K562 (cell line): ENCODE measurements around the gene S100A9. TPM values are rescaled to one million over a fixed set of nuclear protein-coding genes. Genes with fewer than 3 reads are reported as not detected.
"Not testable (repeated sequence)": the region's sequence is repeated elsewhere in the genome, so short reads cannot be mapped to it uniquely, and the experiment has no call there.

Source experiments
- ATAC-seq: fragments of 200-7000 bp; cut with Tn5 transposase; 3 replicates; pipeline ENCODE4 v1.9.1; 2020; ENCODE audit warnings: moderate library complexity
- BruUV-seq: library from RNA; stranded (reverse); fragments of 400-500 nt; replicated peaks from 2 replicates; lab custom pipeline; 2021; lab: Mats Ljungman, UMichigan
- CTCF ChIA-PET: fragments of 300-600 bp; formaldehyde crosslinking; extraction: SDS; loops from one replicate; lab custom pipeline; 2021; ENCODE audit warnings: low intra/inter-chr PET ratio; lab: Yijun Ruan, JAX
- POLR2A ChIA-PET: fragments of 300-600, 350-650 bp; sonication (Branson Sonifier 250); formaldehyde crosslinking; extraction: SDS; loops from one replicate; lab custom pipeline; 2021; ENCODE audit warnings: antibody characterized with exemption, inconsistent platforms; lab: Yijun Ruan, JAX
- DNase-seq, 4 experiments: peaks; one replicate each; pipeline versions ENCODE4 v3.0.0 to v3.0.0-alpha.2; 2011 to 2018; ENCODE audit warnings: low spot score in 3 of 4, mixed read lengths in 3 of 4; ENCODE audit errors: extremely low read depth in 1 of 4
- FAIRE-seq: peaks from 2 replicates; lab custom pipeline; 2011; peaks lifted over from hg19 to GRCh38; lab: Jason Lieb, UNC
- H2AFZ ChIP-seq: 2 replicates; pipeline ENCODE4 v1.6.0; 2011; ENCODE audit warnings: low read depth, low read length, control low read depth, inconsistent platforms
- H3K27ac ChIP-seq: fragments of 200-600 bp; 3 replicates; pipeline ENCODE4 v1.8.0; 2011; ENCODE audit warnings: low read depth, mild to moderate bottlenecking, control low read depth, inconsistent platforms, low read length, moderate library complexity, mixed read lengths; ENCODE audit errors: extremely low read depth
- H3K27me3 ChIP-seq, 2 experiments: fragments of 300-600 bp in 1 of 2; 2 replicates in 1 of 2; 3 replicates in 1 of 2; pipeline versions ENCODE4 v1.6.0 to v1.8.0; 2011; ENCODE audit warnings: inconsistent platforms in 2 of 2, low read length in 2 of 2, mild to moderate bottlenecking in 1 of 2, mixed read lengths in 1 of 2, moderate library complexity in 1 of 2; ENCODE audit not compliant: control insufficient read depth in 2 of 2, insufficient read depth in 2 of 2
- H3K36me3 ChIP-seq: fragments of 300-600 bp; 3 replicates; pipeline ENCODE4 v1.8.0; 2011; ENCODE audit warnings: mild to moderate bottlenecking, low read length, inconsistent platforms; ENCODE audit not compliant: control insufficient read depth, insufficient read depth
- H3K4me1 ChIP-seq, 2 experiments: fragments of 200-600 bp in 1 of 2; replicated peaks in 1 of 2; 2 replicates in 1 of 2; 3 replicates in 1 of 2; pipeline versions ENCODE4 v1.5.1 to v1.8.0; 2011; ENCODE audit warnings: inconsistent platforms in 2 of 2, low read length in 2 of 2, mild to moderate bottlenecking in 1 of 2, mixed read lengths in 1 of 2, moderate library complexity in 1 of 2; ENCODE audit not compliant: control insufficient read depth in 2 of 2, insufficient read depth in 2 of 2
- H3K4me2 ChIP-seq: 2 replicates; pipeline ENCODE4 v1.6.1; 2011; ENCODE audit warnings: low read length, control low read depth, inconsistent platforms, mixed read lengths; ENCODE audit not compliant: insufficient read depth
- H3K4me3 ChIP-seq: fragments of 200-600 bp; sonication (generic), shearing (Covaris generic); 2 replicates; pipeline ENCODE4 v1.5.1; 2016; ENCODE audit warnings: control low read depth, inconsistent platforms
- H3K79me2 ChIP-seq: fragments of 200-600 bp; 3 replicates; pipeline ENCODE4 v1.8.0; 2011; ENCODE audit warnings: low read length, inconsistent platforms; ENCODE audit not compliant: control insufficient read depth, insufficient read depth
- H3K9ac ChIP-seq, 2 experiments: 2 replicates each; pipeline versions ENCODE4 v1.6.0 to v1.6.1; 2011; ENCODE audit warnings: low read depth in 2 of 2, low read length in 2 of 2, control low read depth in 1 of 2, inconsistent platforms in 1 of 2, mild to moderate bottlenecking in 1 of 2, mixed read lengths in 1 of 2; ENCODE audit not compliant: insufficient read depth in 1 of 2
- H3K9me1 ChIP-seq: one replicate; pipeline ENCODE4 v1.6.0; 2011; ENCODE audit warnings: inconsistent platforms, mild to moderate bottlenecking, low read length, moderate library complexity; ENCODE audit not compliant: control insufficient read depth, insufficient read depth
- H3K9me3 ChIP-seq: replicated peaks from 2 replicates; pipeline ENCODE4 v1.5.1; 2011; ENCODE audit warnings: low read depth, low read length, inconsistent platforms; ENCODE audit not compliant: control insufficient read depth, insufficient read depth
- H4K20me1 ChIP-seq: replicated peaks from 2 replicates; pipeline ENCODE4 v1.6.1; 2011; ENCODE audit warnings: low read length, inconsistent platforms, mixed read lengths; ENCODE audit not compliant: control insufficient read depth, insufficient read depth
- ZFPM2 ChIP-seq: fragments of 250-450 bp; sonication (Bioruptor Pico); IDR thresholded peaks from 2 replicates; pipeline ENCODE4 v1.5.1; 2022; ENCODE audit warnings: mild to moderate bottlenecking
- ZNF507 ChIP-seq: conservative IDR thresholded peaks from 2 replicates; pipeline ENCODE4 v1.6.1; 2017; ENCODE audit warnings: missing genetic modification characterization, missing compliant biosample characterization
- whole genome bisulfite sequencing: fragments of 100-300 bp; shearing (Covaris generic); methylation state at CpG from one replicate; pipeline ENCODE4 v1.1.6; 2016; ENCODE audit warnings: low coverage, mixed read lengths; ENCODE audit not compliant: insufficient coverage; ENCODE audit errors: missing lambda C conversion rate; 5-methylcytosine and 5-hydroxymethylcytosine counted together
- in situ Hi-C: fragments of 300-500 bp; cut with MboI; formaldehyde crosslinking; loops from 4 replicates; pipeline ENCODE4 v1.15.0; 2018; ENCODE audit warnings: inconsistent platforms, mixed read lengths
- intact Hi-C: fragments of 100-400 bp; cut with micrococcal nuclease; formaldehyde crosslinking; loops from 2 replicates; pipeline ENCODE4 v1.14.2; 2022
- polyA plus RNA-seq, 8 experiments: library from polyadenylated mRNA; depleted of rRNA in 4 of 8; stranded (reverse) in 5 of 8; unstranded in 3 of 8; fragments of >200 nt; fragmentation: Nextera tagmentation in 2 of 8; fragmentation: Illumina TruSeq in 1 of 8; extraction: Ambion mirVana in 2 of 8; extraction: Trizol in 1 of 8; gene quantifications; 2 replicates each; pipeline versions ENCODE4 v1.2.1 to v1.2.3, GENCODE V29; 2011 to 2014; ENCODE audit warnings: inconsistent platforms in 1 of 8, missing spikeins in 1 of 8
- total RNA-seq, 7 experiments: library from RNA; depleted of rRNA in 6 of 7; stranded (reverse); fragments of >200 nt in 6 of 7; fragmentation: Illumina TruSeq in 2 of 7; extraction: Trizol in 2 of 7; gene quantifications; 2 replicates each; pipeline versions ENCODE4 v1.2.1 to v1.2.3, GENCODE V29; 2011 to 2021; ENCODE audit warnings: low replicate concordance in 1 of 7
- TF ChIP-seq, protein P1 (sequence below): fragments of 250-450 bp; sonication (Bioruptor Pico); IDR thresholded peaks from 2 replicates; pipeline ENCODE4 v1.8.0; 2021; ENCODE audit warnings: moderate library complexity, mild to moderate bottlenecking, inconsistent platforms

The S100A9 gene
- total and polyA plus RNA-seq, 9 of the 15 experiments (the other 6 are each of a cell fraction or from before 2014, with no cell fraction given) = 0.80 TPM; not detected in 8

DNA sequence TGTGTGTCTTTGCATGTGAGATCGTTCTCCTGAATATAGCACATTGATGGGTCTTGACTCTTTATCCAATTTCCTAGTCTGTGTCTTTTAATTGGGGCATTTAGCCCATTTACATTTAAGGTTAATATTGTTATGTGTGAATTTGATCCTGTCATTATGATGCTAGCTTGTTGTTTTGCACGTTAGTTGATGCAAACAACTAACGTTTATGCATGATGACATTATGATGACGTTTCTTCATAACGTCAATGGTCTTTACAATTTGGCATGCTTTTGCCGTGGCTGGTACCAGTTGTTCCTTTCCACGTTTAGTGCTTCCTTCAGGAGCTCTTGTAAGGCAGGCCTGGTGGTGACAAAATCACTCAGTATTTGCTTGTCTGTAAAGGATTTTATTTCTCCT is 39.5 kb upstream of the S100A9 start:
- H3K4me3 ChIP-seq, H3K9me1 ChIP-seq, H3K27me3 ChIP-seq, H3K9ac ChIP-seq, intact Hi-C loops, in situ Hi-C loops, ATAC-seq, H3K4me2 ChIP-seq, DNase-seq: not testable (repeated sequence)
- WGBS = 1% methylated on average over 7 of the region's 7 CpGs
- TF ChIP-seq ZNF507 (tag) = peak; percentile 57
- TF ChIP-seq, all 486 proteins: peak for 1; not testable (repeated sequence) for 485
- H3K79me2 ChIP-seq, H3K4me1 ChIP-seq, H4K20me1 ChIP-seq, H3K9me3 ChIP-seq, H3K36me3 ChIP-seq, H2AFZ ChIP-seq, POLR2A ChIA-PET, H3K27ac ChIP-seq, CTCF ChIA-PET, BruUV-seq, FAIRE-seq: not testable (repeated sequence)

DNA sequence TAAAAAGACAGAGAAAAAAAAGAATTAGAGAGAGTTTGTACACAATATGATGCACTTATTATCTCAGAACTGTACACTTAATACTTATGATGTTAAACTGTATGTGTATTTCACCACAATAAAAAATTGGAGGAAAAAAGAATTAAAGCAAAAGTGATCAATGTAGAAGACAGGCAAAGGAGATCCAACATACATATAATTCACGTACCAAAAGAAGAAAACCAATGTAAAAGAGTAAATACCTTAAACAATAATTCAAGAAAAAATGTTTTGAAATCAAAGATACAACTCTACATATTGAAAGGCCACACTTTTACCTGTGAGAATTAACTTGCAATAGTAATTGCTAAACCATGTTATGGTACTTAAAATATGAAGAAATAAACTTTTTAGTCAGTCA is 35.1 kb upstream of the S100A9 start:
- DNase-seq (no peak), FAIRE-seq (no peak), ATAC-seq (no peak)
- 0% methylated on average over 1 of the region's 1 CpG for WGBS
- in situ Hi-C loops (no loop called here), intact Hi-C loops (no loop called here)
- Histone ChIP-seq H3K9ac (no peak overlapping the region), H3K4me1 (no peaks in the 10 kb centered on the region), H3K9me3 (no peaks in the 10 kb centered on the region), H2AFZ (no peak overlapping the region), H3K36me3 (no peaks in the 10 kb centered on the region), H3K9me1 (no peaks in the 10 kb centered on the region), H3K4me2 (no peak overlapping the region), H3K4me3 (no peak overlapping the region), H4K20me1 (no peaks in the 10 kb centered on the region), H3K27me3 (no peaks in the 10 kb centered on the region; a peak in 1 of 5 replicates), H3K79me2 (no peaks in the 10 kb centered on the region), H3K27ac (no peak overlapping the region)
- POLR2A ChIA-PET = no interaction called here
- CTCF ChIA-PET = no interaction called here
- no peak for TF ChIP-seq ZFPM2 (CRISPR knock-in tag)
- TF ChIP-seq, protein P1, sequence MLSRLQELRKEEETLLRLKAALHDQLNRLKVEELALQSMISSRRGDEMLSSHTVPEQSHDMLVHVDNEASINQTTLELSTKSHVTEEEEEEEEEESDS (CRISPR knock-in tag) = no peak
- BruUV-seq = no TSS peak
